T-helper 9 cell (primary cell): ENCODE data around the gene CDK14.

Experiments used
- DNase-seq: peaks from one replicate; pipeline ENCODE4 v3.0.0-alpha.2; 2020

Gene CDK14

DNA sequence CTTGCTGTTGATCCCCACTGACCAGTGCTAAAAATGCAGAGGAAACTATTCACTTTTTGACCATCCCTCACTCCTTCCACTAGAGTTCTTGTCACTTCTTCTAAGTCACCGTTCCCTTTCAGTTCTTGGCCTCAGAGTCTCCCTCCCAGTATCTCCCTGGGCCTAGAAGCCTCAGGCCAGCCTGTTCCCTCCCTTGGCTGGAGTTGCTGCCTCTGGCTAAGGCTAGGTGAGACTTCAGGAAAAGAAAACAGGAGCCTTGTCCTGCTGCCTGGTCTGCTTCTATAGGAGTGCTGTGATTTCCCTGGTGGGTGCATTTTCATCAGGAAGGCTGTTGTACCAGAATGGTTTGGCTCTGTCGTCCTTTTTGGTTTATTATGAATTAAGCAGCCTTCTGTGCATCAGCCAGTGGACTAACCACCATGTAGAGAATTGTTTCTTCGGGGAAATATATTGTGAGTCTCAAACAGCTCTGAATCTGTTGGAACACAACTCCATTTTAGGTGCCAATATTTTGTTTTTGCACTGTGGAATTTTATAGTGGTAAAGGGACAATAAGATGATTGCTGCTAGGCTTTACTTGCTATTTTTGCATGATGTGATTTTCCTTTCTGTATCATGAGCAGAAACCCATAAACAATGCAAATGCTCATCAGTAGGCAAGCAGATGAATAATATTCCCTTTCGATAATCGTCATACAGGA lies 434.7 kb downstream of the CDK14 start:
- DNase-seq = no peak

DNA sequence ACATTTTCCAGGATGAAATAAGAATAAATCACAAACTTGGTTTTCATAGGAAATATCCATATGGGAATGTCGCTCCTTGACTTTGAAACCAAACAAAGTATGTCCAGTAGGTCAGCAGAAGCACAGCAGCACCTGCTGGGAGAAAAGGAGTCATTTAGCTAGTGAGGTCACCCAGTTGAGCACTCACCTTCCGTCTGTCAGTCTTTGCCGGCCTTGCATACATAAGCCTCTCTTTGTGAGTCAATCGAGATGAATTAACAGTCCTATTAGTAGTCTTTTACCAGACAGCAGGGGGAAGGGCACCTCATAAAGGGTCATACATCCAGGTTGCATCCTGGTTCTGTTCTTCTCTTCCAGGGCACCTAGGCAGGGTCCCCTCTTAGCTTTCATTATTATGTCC lies 435.6 kb downstream of the CDK14 start:
- no peak for DNase-seq

DNA sequence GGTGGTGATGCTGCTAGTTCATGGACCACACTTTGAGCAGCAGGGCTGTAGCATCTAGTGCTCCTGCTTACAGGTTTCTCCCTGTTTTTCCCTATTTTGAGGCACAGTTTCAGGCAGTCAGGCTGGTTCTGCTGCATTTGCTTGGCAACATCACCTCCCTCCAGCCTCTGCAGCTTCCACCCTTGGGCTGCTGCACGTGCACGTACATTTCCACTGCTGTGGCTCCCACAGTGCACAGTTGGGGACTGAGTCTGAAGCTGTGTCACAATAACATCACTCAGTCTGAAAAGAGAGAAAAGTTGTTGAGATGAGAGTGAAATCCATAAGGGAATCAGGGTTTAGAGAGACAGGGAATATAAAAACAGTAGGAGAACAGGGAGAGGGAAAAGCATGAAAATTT lies 437.5 kb downstream of the CDK14 start:
- no peak for DNase-seq

DNA sequence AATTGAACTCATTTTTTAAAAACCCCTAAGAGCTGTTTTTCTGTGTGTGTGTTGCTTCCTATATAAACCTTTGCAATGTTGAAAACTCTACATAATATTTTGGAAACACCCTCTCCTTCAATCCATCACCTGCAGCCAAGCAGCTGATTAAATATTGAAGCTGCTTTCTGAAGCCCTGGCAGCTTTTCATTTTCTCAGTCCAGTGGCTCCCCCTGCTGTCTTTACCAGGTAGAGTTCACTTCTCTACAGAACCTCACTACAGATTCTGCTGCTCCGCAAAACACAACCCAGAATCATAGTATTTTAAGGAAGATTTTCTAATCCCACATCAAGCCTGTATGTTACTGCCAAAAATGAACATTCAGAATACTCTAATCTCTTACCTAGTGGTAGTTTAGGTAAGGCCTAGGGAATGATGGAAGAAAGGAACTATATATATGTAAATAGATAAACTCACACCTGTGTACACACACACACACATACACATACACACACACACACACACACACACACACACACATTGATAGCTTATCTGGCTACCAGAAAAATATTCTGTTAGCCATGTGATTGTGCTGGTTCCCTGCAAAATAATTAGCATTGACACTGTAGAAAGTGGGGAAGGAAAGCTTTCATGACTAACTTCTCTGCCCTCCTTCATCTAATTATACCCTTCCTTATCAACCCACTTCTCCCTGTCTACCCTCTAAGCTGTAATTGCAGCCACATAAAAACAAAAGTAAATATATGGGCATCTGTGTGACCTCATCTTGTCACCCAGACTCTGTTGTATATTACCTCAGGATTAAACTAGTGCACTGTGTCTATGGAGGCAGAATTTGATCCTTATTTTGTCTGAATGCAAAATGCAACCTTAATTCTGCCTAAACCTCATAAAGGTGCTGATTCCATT lies 438.6 kb downstream of the CDK14 start:
- no peak for DNase-seq

DNA sequence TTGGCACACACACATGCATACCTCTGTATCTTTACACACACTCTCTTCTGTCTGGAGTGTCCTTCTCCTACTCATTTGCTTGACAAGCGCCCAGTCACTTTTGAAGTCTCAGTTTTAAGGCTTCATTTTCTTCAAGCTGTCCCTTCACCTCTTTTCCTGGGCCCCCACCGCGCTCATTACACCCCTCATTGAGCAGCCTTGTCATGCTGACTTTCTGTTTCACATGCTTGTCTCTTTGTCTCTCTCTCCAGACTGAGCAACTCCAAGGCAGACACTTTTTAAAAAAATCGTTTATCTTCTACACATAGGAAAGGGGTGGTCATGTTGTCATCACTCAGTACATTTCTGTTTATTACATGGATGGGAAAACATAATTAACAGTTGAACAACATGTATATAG lies 442.9 kb downstream of the CDK14 start:
- no peak for DNase-seq

DNA sequence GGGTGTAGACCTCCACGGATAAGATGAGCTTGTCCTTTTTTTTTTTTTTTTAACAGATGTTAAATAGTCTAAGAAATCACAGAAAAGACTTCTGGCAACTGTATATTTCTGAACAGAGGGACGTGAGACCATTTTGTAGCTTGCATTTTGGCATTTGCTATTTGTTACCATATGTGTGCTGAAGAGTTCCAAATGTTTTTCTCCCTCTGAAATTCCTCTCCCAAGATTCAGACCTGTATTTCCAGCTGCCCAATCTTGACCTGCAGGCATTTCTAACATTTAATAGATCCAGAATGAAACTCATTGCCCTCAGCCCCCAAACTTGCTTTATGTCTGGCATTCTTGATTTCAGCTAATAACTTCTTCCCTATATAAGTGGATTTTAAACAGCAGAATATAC lies 445.0 kb downstream of the CDK14 start:
- DNase-seq = no peak

DNA sequence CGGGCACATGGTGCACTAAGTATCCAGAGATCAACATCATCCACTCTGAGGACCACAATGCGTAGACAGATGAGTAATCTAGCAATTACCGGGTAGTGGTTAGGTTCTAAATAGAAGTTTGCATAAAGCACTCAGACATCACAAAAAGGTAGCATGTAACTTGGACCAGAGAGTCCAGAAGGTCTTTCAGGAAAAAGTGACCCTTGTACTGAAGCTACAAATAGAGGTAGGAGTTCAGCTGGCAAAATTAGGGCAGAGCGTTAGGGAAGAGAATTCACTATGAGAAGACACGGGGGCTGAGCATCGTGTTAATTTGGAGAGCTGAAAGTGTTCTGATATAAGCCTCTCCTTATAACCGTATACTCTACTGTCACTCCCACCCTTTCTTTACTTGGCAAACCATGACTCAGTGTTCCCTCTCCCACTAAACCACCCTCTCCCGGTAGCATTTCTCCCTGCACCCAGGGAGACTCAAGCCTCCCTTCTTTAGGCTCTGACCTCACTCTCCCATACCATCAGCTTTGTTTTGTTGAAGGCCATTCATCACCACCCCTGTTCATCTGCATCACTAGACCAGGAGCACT lies 445.9 kb downstream of the CDK14 start:
- no peak for DNase-seq

DNA sequence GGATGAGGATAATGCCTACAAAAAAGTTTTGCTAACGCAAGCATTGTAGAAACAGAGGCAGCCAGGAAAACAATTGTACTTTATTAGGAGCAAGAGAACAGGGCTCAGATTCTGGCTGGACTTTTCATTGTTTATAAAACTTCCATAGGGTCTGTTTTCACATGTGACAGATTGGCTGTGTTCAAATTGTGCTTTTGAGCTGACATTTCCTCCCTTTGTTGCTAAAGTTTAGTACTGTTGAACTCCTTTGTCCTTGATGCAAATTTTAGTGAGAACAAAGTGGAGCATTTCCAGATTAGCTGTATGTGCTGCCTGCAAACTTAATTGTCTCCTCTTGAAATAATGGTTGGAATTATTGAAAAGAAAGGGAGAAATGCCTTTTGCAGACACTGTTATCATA lies 447.1 kb downstream of the CDK14 start:
- no peak for DNase-seq

DNA sequence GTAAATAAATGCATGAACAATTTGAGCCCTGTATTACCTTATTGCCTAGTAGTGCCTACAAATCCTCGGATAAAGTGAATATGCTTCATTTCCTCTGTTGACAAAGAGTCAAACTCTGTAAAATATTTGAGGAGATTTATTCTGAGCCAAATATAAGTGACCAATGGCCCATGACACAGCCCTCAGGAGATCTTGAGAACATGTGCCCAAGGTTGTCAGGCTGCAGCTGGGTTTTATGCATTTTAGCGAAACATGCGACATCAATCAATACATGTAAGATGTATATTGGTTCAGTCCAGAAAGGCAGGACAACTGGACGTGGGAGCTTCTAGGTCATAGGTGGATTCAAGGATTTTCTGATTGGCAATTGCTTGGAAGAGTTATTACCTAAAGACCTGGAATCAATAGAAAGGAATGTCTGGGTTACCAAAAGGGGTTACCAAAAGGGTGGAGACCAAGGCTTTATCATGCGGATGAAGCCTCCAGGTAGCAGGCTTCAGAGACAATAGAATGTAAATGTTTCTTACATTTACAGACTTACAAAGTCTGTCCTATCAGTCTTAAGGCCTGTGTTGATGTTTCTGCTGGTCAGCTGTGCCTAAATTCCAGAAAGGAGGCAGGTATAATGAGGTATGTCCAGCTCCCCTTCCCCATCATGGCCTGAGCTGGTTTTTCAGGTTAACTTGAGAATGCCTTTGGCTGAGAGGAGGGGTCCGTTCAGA lies 448.0 kb downstream of the CDK14 start:
- DNase-seq = no peak

DNA sequence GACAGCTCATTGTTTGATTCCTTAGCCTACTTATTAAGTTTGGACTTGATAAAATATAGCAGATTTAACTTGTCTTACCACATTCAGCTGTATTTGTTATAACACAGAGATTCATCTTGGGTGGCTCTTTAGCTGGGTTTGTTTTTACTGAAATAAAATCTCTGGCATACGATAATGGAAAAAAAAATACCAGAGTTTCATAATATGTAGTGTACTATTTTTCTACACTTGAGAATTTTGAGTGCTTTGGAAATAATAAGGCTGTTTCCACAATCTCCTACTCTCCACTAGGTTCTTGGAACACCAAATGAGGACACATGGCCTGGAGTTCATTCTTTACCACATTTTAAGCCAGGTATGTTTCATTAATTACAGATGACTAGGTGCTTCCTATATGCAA lies 449.5 kb downstream of the CDK14 start:
- DNase-seq = no peak

DNA sequence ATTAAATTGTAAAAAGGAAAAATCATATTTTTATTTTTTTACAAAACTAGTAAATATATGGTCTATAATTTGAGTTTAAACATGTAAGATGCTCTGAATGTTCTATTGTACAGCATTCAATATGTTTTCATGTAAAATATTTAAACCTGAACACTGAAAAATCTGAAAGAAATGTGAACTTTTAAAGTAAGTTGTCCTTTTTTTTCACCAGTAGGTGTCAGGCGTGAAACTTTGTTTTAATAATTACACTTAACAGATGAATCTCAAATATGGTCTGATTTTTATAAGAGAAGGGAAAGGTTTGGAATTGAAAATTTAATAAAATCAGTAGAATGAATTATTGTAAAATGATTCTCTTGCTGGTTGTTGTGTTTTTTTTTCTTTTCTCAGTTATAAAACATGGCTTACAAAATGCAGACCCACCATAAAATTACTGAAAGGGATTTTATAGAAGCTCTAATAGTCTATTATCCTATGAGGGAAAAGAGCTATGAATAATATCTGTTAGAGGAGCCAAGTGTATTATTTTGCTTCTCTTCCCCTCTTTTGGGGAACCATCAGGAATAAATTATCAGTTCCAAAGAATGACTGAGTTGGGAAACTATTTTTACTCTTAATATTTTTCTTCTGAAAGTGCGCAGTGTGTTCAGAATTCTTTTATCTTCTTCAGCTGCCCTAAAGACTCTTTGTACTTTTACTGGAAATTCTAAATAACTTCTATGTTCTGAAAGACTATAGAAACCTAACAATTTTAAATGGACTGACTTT lies 450.4 kb downstream of the CDK14 start:
- no peak for DNase-seq

DNA sequence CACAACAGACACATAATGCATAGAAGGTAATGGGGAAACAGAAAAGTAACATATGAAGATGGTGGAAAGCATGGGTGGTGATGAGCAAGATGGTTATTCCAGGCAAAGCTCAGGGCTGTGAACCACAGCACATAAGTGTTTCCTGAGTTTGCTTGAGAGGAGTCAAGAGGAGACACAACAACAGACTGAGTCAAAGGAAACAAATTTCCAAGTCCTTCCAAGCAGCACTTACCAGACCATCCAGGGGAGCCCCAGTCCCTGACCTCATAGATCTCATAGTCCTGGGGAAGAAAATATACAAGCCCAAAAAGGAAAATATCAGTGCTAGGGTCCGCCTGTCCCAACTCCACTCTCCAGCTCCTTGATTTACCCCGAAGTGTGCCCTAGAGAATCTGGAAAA lies 451.5 kb downstream of the CDK14 start:
- DNase-seq = no peak

DNA sequence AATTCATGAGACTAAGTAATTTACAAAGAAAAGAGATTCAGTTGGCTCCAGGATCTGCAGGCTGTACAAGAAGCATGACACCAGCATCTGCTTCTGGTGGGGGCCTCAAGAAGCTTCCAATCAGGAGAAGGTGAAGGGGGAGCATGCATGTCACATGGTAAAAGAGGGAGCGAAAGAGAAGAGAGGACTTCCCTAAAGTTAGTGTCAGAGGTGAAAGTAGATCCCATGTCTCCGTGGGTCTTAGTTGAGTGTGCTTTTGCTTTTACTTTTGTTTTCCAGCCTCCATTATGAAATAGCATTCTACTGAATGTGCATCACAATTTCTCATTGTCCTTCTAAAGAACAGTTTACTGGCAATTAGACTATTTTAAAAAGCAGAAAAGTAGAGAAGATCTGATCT lies 454.6 kb downstream of the CDK14 start:
- no peak for DNase-seq

DNA sequence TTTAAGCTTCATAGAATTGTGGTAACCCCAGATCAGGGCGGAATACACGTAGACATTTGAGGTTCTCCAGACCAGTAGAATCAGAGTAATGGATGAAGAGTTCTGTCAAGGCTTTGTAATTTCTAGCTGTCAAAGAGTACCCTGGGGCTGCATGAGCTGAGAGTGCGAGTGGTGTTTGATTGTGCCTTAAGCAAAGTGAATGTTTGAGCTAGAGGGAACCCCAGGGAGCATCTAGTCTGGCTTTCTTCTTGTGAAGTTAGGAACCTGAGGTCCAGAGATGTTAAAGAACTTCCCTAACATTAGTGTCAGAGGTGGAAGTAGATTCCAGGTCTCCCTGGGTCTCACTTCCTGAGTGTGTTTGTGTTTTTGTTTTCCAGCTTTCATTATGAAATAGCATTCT lies 455.8 kb downstream of the CDK14 start:
- DNase-seq = no peak

DNA sequence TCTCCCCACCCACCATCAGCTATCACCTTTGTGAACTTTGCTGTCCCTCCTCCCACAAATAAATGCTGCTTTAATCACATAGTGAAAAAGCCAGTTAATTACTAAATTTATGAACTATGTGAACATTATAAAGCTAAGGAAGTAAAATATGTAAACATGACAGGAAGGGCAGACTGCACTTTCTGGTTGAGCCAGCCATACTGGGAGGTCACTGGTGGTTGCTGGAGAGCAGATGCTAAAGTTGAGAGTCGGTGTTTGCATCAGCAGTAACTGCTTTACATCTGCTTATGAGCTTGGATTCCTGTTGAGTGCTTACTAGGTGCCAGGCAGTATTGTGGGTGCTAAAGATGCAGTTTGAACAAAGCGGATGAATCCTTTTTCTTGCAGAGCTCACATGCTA lies 458.3 kb downstream of the CDK14 start:
- no peak for DNase-seq

DNA sequence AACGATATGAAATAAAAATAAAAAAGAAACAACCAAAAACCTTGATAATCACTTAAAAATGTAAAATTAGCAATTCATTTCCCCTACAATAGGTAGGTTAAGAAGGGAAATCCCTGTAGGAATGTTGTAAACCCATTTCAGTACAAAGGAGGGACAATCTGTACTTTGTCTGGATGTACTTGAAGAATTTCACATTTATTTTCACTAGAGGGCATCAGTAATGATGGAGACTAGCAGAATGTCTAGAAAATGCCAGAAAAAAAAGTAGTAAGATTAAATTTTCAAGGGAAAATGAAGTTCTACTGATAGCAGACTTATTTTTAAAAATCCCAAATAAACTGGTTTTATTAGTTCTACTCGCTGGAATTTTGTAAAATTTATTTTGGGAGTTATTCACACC lies 459.1 kb downstream of the CDK14 start:
- no peak for DNase-seq

DNA sequence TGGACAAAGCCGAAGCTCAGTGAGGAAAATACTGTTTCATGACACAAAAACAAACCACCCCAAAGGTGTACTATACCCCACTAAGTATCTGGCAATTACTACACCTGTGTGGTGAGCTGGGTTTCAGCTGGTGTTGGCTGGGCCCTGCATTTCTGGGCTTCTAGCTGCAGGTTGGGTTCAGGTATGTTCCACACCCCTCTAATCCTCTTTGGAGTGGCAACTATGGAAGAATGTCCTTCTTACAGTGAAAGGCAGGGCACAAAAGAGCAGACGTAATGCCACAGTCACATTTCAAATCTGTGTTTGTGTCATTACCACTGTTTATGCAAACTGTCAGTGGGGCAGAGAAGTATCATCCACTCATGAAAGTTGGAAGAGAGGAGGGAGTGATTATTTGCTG lies 466.6 kb downstream of the CDK14 start:
- no peak for DNase-seq

DNA sequence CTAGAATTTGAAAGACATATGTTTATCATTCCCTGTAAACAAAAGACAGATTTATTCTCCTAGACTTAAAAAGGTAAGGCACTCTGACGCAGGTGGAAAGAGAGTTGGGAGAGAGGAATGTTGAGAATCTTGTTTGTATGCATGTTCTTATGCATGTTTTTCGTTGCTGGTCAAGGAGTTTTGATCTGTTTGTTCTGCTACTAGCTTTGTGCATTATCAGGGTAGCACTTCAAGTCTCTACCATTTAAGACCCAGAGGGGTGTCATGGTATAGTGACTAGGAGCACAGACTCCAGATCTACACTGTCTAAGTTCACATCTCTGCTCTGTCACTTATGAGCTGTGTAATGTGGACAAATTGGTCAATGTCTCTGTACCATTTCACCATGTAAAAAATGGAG lies 467.9 kb downstream of the CDK14 start:
- no peak for DNase-seq

DNA sequence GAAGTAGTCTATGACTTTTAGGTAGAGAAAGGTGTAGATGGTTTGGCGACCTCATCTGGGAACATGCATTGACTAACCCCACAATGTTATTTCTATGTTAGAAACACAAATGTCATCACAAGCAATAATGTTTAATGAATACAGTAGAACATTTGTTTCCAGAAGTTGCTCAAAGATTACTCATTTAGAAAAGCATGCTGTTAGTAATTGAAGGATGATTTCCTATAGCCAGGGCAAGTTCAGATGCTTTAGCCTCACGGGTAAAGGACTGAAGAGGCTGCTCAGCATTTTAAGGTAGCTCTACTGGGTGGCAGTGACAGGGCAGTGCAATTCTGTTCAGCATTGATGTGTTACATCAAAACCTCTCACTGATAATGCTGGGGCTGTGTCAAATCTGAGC lies 468.8 kb downstream of the CDK14 start:
- DNase-seq = no peak

DNA sequence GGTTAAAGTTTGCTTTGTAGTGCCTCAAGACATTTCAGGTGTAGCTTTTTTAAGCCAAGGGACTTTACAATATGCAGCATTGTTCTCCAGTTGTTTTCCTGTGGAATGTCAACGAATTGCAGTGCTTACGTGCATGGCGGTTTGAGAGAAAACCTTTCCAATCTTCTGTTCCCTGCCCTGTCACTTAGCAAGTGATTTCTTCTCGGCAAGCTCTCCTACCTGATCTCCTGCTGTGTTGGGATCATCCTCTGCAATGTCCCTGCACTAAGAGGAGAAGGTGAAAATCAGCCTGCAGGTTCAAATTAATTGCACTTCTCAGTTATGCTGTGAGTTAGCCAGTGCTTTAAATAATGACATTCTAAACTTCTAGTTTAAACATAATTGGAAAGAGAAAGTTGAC lies 470.5 kb downstream of the CDK14 start:
- no peak for DNase-seq

DNA sequence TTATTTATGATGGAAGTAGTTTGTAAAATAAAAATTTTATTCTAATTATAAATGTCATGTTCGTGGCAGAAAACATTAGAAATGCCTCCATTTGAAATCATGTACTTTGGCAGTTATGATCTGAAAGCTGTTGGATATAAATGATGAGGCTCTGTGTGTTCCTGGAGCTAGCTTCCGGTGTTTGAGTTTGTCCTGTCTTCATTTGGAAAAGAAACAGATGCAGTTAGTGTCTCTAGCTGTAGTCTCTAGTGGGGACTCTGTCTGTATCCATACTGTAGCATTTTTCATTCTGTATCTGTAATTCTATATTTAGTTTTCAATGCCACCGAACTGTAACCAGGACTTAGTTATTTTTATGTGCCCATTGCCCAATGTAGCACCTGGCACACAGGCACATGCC lies 471.1 kb downstream of the CDK14 start:
- no peak for DNase-seq

DNA sequence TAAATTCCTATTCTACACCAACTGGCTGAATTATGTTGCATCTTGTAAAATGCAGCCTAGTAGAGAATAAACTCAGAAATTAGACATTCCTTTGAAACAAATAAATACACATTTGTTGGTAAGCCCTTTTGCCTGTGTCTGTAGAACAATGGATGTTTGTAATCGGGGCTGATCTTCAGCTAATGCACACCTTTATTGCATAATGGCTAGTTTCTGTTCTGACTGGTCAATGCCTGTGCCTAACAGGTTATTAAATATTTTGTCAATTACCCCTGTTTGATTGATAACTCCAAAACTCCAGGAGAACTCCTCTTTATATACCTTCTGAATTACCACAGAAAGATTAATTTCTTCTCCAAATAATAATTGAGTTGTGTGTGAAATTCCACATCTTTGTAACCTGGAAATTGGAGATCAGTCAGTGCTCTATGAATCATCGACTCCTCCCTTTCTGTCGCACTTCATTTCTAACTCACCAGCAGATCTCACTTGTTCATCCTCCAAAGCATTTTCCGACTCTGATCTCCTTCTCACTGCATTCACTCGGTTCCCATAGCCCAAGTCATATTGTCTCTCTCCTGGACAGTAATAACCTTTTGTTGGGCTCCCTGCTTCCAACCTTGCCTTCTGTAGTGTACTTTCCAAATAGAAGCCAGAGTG lies 472.1 kb downstream of the CDK14 start:
- DNase-seq = no peak
